Endothelial cell of umbilical vein (primary cell): ENCODE results near the gene BTN1A1. TPM values are rescaled to one million over a fixed set of nuclear protein-coding genes. Genes with fewer than 3 reads are reported as not detected.

Experiments
- BruUV-seq: library from RNA; stranded (reverse); fragments of 400-500 nt; replicated peaks from 2 replicates; lab custom pipeline; 2021; lab: Mats Ljungman, UMichigan
- CTCF ChIA-PET: fragments of 300-600, 350-600 bp; sonication (Branson Sonifier 250); formaldehyde crosslinking; loops from one replicate; lab custom pipeline; 2021; ENCODE audit warnings: antibody characterized with exemption, inconsistent platforms; lab: Charles Lee
- POLR2A ChIA-PET: fragments of 300-600, 350-600 bp; sonication (Branson Sonifier 250); formaldehyde crosslinking; loops from one replicate; lab custom pipeline; 2021; ENCODE audit warnings: antibody characterized with exemption, inconsistent platforms; lab: Charles Lee
- DNase-seq: peaks from one replicate; pipeline ENCODE4 v3.0.0-alpha.2; 2011; ENCODE audit warnings: low read depth, low spot score
- FAIRE-seq: peaks from 2 replicates; lab custom pipeline; 2011; peaks lifted over from hg19 to GRCh38; lab: Jason Lieb, UNC
- H2AFZ ChIP-seq: 2 replicates; pipeline ENCODE4 v1.6.0; 2012; ENCODE audit warnings: low read depth, low read length, control low read depth, inconsistent platforms
- H3K27ac ChIP-seq: 2 replicates; pipeline ENCODE4 v1.5.1; 2011; ENCODE audit warnings: low read depth, mild to moderate bottlenecking, control low read depth, low read length, moderate library complexity; ENCODE audit not compliant: insufficient read depth
- H3K27me3 ChIP-seq, 2 experiments: 2 replicates each; pipeline versions ENCODE4 v1.6.0 to v1.6.1; 2011; ENCODE audit warnings: low read length in 2 of 2, mixed read lengths in 1 of 2; ENCODE audit not compliant: control insufficient read depth in 2 of 2, insufficient read depth in 2 of 2
- H3K36me3 ChIP-seq, 2 experiments: 2 replicates in 1 of 2; 3 replicates in 1 of 2; pipeline ENCODE4 v1.5.1; 2011; ENCODE audit warnings: low read length in 2 of 2, mild to moderate bottlenecking in 1 of 2, moderate library complexity in 1 of 2; ENCODE audit not compliant: control insufficient read depth in 2 of 2, insufficient read depth in 2 of 2; ENCODE audit errors: extremely low read depth in 1 of 2
- H3K4me1 ChIP-seq: 3 replicates; pipeline ENCODE4 v1.5.1; 2011; ENCODE audit warnings: mild to moderate bottlenecking, low read length; ENCODE audit not compliant: control insufficient read depth, insufficient read depth; ENCODE audit errors: extremely low read depth
- H3K4me2 ChIP-seq: 2 replicates; pipeline ENCODE4 v1.6.1; 2011; ENCODE audit warnings: low read length, control low read depth, mixed read lengths; ENCODE audit not compliant: insufficient read depth
- H3K4me3 ChIP-seq, 3 experiments: fragments of 200-600 bp in 1 of 3; sonication (generic), shearing (Covaris generic) in 1 of 3; replicated peaks in 1 of 3; 2 replicates each; pipeline ENCODE4 v1.5.1; 2011 to 2016; ENCODE audit warnings: control low read depth in 3 of 3, low read length in 3 of 3, mild to moderate bottlenecking in 2 of 3, inconsistent platforms in 1 of 3, low read depth in 1 of 3, moderate library complexity in 1 of 3; ENCODE audit not compliant: insufficient read depth in 1 of 3
- H3K79me2 ChIP-seq: 2 replicates; pipeline ENCODE4 v1.6.0; 2012; ENCODE audit warnings: low read length, inconsistent platforms; ENCODE audit not compliant: control insufficient read depth, insufficient read depth
- H3K9ac ChIP-seq: replicated peaks from 2 replicates; pipeline ENCODE3; 2011; ENCODE audit warnings: low read length, control low read depth; ENCODE audit not compliant: insufficient read depth; ENCODE audit errors: extremely low read depth
- H3K9me1 ChIP-seq: replicated peaks from 3 replicates; pipeline ENCODE4 v1.6.0; 2011; ENCODE audit warnings: mild to moderate bottlenecking, low read length; ENCODE audit not compliant: control insufficient read depth, insufficient read depth; ENCODE audit errors: extremely low read depth
- H3K9me3 ChIP-seq: replicated peaks from 2 replicates; pipeline ENCODE4 v1.5.1; 2012; ENCODE audit warnings: low read length, inconsistent platforms; ENCODE audit not compliant: control insufficient read depth, insufficient read depth
- H4K20me1 ChIP-seq: replicated peaks from 2 replicates; pipeline ENCODE3; 2011; ENCODE audit warnings: mild to moderate bottlenecking, low read length; ENCODE audit not compliant: control insufficient read depth, insufficient read depth; ENCODE audit errors: extremely low read depth
- EZH2 ChIP-seq: IDR thresholded peaks from 2 replicates; pipeline ENCODE4 v1.6.1; 2012; ENCODE audit warnings: borderline replicate concordance, low read depth, mild to moderate bottlenecking, moderate library complexity, low read length, inconsistent platforms; ENCODE audit not compliant: severe bottlenecking
- FOS ChIP-seq: IDR thresholded peaks from 2 replicates; pipeline ENCODE4 v1.6.1; 2011; ENCODE audit warnings: mild to moderate bottlenecking, low read length, moderate library complexity, borderline replicate concordance; ENCODE audit not compliant: insufficient read depth
- GATA2 ChIP-seq: IDR thresholded peaks from 2 replicates; pipeline ENCODE4 v1.7.0; 2011; ENCODE audit warnings: low read depth, mild to moderate bottlenecking, moderate library complexity, mixed read lengths, low read length; ENCODE audit not compliant: insufficient read length, insufficient read depth
- JUN ChIP-seq: IDR thresholded peaks from 2 replicates; pipeline ENCODE4 v1.6.1; 2011; ENCODE audit warnings: borderline replicate concordance, low read depth; ENCODE audit not compliant: insufficient read length, insufficient read depth
- MYC ChIP-seq: IDR thresholded peaks from one replicate; pipeline ENCODE4 v1.6.1; 2011; ENCODE audit warnings: mild to moderate bottlenecking, low read depth, low read length
- POLR2A ChIP-seq: IDR thresholded peaks from 2 replicates; pipeline ENCODE4 v1.6.1; 2012; ENCODE audit warnings: low read depth, mild to moderate bottlenecking, control low read depth, low read length
- POLR2AphosphoS5 ChIP-seq: IDR thresholded peaks from 2 replicates; pipeline ENCODE4 v1.6.1; 2012; ENCODE audit warnings: low read depth, mild to moderate bottlenecking, control low read depth, low read length, moderate library complexity; ENCODE audit not compliant: insufficient read depth
- dilution Hi-C: fragments of 300-500 bp; cut with MboI; formaldehyde crosslinking; loops from one replicate; pipeline ENCODE4 v1.15.0; 2019; ENCODE audit warnings: low sequenced_read_pairs; ENCODE audit not compliant: extremely low pct_ligation_motif_present
- intact Hi-C: fragments of 100-400 bp; cut with micrococcal nuclease; formaldehyde crosslinking; loops from one replicate; pipeline ENCODE4 v1.10.0; 2022
- polyA plus RNA-seq, 4 experiments: library from polyadenylated mRNA; depleted of rRNA in 3 of 4; stranded (reverse) in 3 of 4; unstranded in 1 of 4; fragments of >200 nt; gene quantifications; 2 replicates each; pipeline versions ENCODE4 v1.2.1 to v1.2.3, GENCODE V29; 2011 to 2012; ENCODE audit warnings: missing spikeins in 1 of 4
- total RNA-seq: library from RNA; stranded (reverse); gene quantifications from 2 replicates; pipeline ENCODE4 v1.2.3, GENCODE V29; 2021
- TF ChIP-seq, protein P1 (sequence below): IDR thresholded peaks from 2 replicates; pipeline ENCODE4 v1.6.1; 2011; ENCODE audit not compliant: insufficient read depth, insufficient read length
- TF ChIP-seq, protein P2 (sequence below), 2 donors: IDR thresholded peaks; 1 replicate in 1 of 2; 2 replicates in 1 of 2; pipeline ENCODE4 v1.5.1; 2011; ENCODE audit warnings: low read length in 2 of 2, mild to moderate bottlenecking in 2 of 2, moderate library complexity in 2 of 2, control low read depth in 1 of 2, inconsistent platforms in 1 of 2, low read depth in 1 of 2; ENCODE audit not compliant: insufficient read depth in 1 of 2; ENCODE audit errors: extremely low read depth in 1 of 2

Gene BTN1A1
- total and polyA plus RNA-seq, 2 donors (not counting 3 experiments of a cell fraction or from before 2014, with no cell fraction given): not detected

DNA sequence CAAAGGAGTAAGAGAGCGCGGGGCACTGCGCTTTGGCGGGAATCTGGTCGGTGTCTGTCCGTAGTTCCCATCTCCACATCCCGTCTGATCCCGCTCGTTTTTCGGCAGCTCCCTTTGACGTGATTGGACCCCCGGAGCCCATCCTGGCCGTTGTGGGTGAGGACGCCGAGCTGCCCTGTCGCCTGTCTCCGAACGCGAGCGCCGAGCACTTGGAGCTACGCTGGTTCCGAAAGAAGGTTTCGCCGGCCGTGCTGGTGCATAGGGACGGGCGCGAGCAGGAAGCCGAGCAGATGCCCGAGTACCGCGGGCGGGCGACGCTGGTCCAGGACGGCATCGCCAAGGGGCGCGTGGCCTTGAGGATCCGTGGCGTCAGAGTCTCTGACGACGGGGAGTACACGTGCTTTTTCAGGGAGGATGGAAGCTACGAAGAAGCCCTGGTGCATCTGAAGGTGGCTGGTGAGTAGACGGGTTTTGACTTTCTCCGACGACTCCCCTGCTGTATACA lies 1.4 kb downstream of the BTN1A1 start:
- Histone ChIP-seq H3K27me3 (peaks cover 49 to 52% of the 10 kb centered on the region in 2 experiments), H4K20me1 (no peaks in the 10 kb centered on the region), H3K9ac (no peak overlapping the region), H3K9me1 (no peaks in the 10 kb centered on the region), H2AFZ (peak overlapping the region; percentile 32), H3K4me1 (peaks cover 5% of the 10 kb centered on the region), H3K9me3 (no peaks in the 10 kb centered on the region), H3K4me3 (peak overlapping the region in 2 of 3 experiments; percentile 0 to 13), H3K27ac (no peak overlapping the region), H3K36me3 (no peaks in the 10 kb centered on the region), H3K4me2 (peak overlapping the region; percentile 59), H3K79me2 (no peaks in the 10 kb centered on the region)
- DNase-seq: peak; percentile 8
- TF ChIP-seq POLR2A: no peak
- TF ChIP-seq EZH2: peak; percentile 84
- peak; percentile 33 for FAIRE-seq
- no TSS peak for BruUV-seq
- intact Hi-C loops (no loop called here), dilution Hi-C loops (no loop called here)
- POLR2A ChIA-PET: no interaction called here
- CTCF ChIA-PET: interaction anchor here (1.1 to 2.2 kb wide), 3 partner anchors 9 to 160 kb away, joined by 5 to 7 read pairs (median 5); no protein-coding TSS in a partner anchor

DNA sequence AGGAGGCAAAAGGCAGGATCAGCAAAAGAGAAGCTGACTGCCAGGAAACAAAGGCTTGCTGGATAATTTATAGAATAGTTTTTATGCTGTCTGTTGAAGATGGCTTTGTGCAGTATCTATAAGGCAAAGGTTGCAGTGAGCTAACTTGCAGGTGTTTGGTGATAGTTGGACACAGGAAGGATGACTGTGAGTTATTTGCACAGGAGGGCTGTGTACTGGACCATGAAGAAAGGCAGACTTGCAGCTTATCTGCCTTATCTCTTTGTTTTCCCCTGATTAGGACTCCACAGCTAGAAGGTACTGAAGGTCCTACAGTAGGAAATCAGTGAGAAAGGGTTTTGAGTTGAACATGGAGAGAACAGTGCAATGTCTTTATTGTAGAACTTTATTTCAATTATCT lies 2.1 kb downstream of the BTN1A1 start:
- Histone ChIP-seq H3K9me1 (no peaks in the 10 kb centered on the region), H3K9ac (no peak overlapping the region), H2AFZ (no peak overlapping the region), H3K4me2 (peak overlapping the region; percentile 59), H3K36me3 (no peaks in the 10 kb centered on the region), H3K79me2 (no peaks in the 10 kb centered on the region), H3K27me3 (peaks cover 48 to 49% of the 10 kb centered on the region in 2 experiments), H3K9me3 (no peaks in the 10 kb centered on the region), H3K27ac (no peak overlapping the region), H3K4me3 (no peak overlapping the region), H3K4me1 (peaks cover 5% of the 10 kb centered on the region), H4K20me1 (no peaks in the 10 kb centered on the region)
- TF ChIP-seq GATA2 (no peak), FOS (no peak), JUN (no peak), POLR2AphosphoS5 (no peak), MYC (no peak), POLR2A (no peak), EZH2 (no peak)
- TF ChIP-seq, protein P1, sequence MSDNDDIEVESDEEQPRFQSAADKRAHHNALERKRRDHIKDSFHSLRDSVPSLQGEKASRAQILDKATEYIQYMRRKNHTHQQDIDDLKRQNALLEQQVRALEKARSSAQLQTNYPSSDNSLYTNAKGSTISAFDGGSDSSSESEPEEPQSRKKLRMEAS: no peak
- TF ChIP-seq, protein P2, sequence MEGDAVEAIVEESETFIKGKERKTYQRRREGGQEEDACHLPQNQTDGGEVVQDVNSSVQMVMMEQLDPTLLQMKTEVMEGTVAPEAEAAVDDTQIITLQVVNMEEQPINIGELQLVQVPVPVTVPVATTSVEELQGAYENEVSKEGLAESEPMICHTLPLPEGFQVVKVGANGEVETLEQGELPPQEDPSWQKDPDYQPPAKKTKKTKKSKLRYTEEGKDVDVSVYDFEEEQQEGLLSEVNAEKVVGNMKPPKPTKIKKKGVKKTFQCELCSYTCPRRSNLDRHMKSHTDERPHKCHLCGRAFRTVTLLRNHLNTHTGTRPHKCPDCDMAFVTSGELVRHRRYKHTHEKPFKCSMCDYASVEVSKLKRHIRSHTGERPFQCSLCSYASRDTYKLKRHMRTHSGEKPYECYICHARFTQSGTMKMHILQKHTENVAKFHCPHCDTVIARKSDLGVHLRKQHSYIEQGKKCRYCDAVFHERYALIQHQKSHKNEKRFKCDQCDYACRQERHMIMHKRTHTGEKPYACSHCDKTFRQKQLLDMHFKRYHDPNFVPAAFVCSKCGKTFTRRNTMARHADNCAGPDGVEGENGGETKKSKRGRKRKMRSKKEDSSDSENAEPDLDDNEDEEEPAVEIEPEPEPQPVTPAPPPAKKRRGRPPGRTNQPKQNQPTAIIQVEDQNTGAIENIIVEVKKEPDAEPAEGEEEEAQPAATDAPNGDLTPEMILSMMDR (IDR thresholded peaks at IDR 0.05; ENCODE audit: extremely low read depth in 1 of 2, insufficient read depth in 1 of 2, low read depth in 1 of 2, low read length in 2 of 2): no peak
- ChIA-PET POLR2A (no interaction called here), CTCF (interaction anchor here (1.1 to 2.2 kb wide), 3 partner anchors 10 to 161 kb away, joined by 5 to 7 read pairs (median 5); no protein-coding TSS in a partner anchor)
- BruUV-seq: no TSS peak
- no peak for DNase-seq
- dilution Hi-C loops (no loop called here), intact Hi-C loops (no loop called here)
- FAIRE-seq: no peak
